GM21576 (cell line): ENCODE data around the gene NME9.

Experiments
- ATAC-seq: cut with Tn5 transposase; IDR thresholded peaks from one replicate; pipeline ENCODE4 v1.9.1; 2021; ENCODE audit warnings: mild to moderate bottlenecking, moderate library complexity; ENCODE audit not compliant: unreplicated experiment

NME9 gene

GRCh38 chr3:138363322-138363721 lies 33.7 kb upstream of the NME9 start:
- ATAC-seq, result no peak

- no peak for ATAC-seq
Measured at GRCh38 chr3:138362538-138362937, 32.9 kb upstream of the NME9 start.

GRCh38 chr3:138361561-138361971 lies 31.9 kb upstream of the NME9 start:
- ATAC-seq, result no peak

DNA sequence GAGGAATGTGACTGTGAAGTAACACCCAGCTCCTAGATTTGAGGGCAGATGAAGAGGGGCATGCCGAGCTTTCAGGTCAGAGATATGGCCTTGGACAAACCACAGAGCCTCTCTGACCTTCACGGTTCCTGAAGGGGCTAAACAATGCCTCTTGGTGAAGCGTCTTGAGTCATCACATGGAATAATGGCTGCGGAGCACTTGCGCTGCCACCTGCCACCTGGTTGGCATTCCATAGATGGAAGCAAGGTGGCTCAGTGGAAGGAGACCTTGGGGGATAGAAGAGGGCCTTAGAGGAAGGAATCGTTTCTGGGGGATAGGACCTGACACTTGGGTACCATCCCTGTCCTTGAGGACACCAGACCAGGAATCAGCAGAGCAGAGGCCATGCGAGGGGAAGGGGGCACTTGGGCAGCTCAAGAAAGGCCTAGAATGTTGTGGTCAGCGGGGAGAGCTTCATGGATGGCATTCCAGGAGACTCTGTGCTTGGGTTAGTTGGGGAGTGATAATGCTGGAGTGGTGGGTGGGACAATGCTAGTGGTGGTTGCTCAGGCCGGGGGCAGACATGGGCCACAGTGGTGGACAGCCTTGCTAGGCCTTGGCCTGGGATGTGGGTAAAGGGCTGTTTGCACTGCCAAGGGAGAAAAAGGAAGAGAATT lies 31.3 kb upstream of the NME9 start:
- no peak for ATAC-seq

- no peak for ATAC-seq
Measured at GRCh38 chr3:138359919-138360868, 30.5 kb upstream of the NME9 start.

GRCh38 chr3:138359148-138359918 lies 29.7 kb upstream of the NME9 start:
- no peak for ATAC-seq

DNA sequence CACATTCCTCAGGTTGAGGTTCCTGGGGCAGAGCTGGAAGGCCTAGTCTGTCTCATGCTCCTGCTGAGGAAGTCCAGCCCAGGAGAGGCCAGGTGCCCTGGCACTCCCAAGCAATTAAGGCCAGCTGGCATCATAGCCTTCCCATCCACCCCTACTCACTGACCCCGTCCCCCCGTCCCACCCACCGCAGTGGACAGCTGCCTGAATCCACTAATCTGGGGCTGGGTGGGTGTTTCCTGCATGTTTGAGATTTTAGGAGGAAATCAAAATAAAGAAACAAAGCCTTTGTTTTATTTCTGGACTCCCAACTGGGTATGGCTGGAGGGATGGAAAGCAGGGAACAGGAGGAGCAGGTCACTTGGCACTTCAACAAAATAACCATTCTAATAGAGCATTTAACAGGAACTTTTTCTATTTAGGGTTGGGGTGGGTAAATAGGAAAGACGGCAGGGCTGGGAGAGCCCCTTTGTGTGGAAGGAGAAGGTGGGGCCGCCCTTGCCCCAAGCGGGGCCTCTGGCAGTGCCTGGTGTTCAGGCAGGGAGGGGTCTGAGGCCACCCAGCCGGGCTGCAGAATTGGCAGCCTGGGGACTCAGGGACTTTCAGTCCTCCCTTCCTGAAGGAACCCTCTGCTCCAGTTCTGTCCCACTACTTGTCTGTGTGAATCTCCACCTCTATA lies 27.2 kb upstream of the NME9 start:
- ATAC-seq, result no peak

DNA sequence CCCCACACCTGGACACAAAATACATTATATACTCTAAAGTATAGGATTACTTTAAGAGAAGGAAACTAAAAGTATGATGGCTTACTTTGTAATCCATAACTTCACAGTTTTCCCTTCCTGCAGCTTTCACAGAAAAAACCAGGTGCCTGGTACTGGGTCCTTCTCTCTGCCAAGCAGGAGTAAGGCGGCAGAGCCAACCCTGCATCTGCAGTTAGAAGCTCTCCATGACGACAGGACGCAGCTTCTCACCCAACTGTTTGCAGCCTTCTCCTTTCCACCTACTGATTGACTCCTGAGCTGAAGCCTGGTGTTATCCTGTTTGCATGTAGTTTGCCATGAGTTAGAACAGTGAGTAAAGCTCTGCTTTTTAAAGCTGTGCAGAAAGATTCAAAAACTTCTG lies 25.4 kb upstream of the NME9 start:
- ATAC-seq, result no peak

- ATAC-seq, result no peak
Measured at GRCh38 chr3:138354376-138354775, 24.7 kb upstream of the NME9 start.

GRCh38 chr3:138351916-138352550 lies 22.4 kb upstream of the NME9 start:
- no peak for ATAC-seq

- ATAC-seq, result no peak
Measured at GRCh38 chr3:138351151-138351550, 21.5 kb upstream of the NME9 start.

GRCh38 chr3:138349926-138350665 lies 20.4 kb upstream of the NME9 start:
- ATAC-seq, result no peak

DNA sequence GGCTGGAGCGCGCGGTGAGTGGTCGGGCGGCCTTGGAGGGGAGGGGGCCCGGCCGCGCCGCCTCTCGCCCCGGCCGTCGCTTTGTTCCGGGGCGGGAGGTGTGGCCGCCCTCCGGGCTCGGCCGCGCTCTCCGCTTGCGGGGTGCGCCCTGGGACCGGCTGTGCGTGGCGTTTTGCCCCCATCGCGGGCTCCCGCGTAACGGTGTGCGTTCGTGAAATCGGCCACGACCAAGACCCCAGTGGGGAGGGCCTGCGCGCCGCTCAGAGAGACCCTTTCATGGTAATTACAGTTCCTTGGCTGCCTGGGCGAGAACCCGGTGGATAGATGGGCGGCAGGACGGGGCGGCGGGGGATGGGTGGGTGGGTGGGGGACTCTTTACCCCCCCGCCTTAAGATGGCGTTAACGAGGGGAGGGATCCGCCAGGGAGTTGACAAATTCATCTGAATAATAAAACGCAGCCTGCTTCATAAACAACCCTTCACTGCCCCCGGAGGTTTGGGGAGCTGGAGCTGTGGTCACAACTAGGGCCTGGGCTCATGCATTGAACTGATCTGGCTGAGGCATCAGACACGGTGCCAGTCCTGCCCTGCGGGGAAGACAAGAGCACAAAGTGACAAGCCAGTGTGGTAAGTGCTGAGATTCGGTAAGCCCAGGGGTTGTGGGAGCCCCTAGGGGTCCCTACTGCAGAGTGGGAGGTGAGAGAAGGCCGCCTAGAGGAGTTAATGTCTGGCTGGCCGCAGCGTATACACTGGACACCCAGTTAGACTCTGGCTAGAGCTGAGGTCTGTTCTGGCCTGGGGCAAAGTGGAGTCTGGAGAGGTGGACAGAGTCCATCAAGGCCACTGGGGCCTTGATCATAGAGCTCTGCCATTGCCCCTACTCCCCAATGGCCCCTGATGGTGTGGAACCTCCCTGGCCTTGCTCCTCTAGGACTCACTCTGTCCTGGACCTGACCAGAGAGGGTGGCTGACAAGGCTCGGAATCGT lies 19.4 kb upstream of the NME9 start:
- no peak for ATAC-seq

- ATAC-seq, result no peak
Measured at GRCh38 chr3:138347960-138348753, 18.5 kb upstream of the NME9 start, which contains the start of gene MRAS. Gene MRAS (plus strand): TSS chr3:138348579. CDS start chr3:138372884, 24,305 bp downstream.

GRCh38 chr3:138344754-138345153 lies 15.1 kb upstream of the NME9 start:
- ATAC-seq, result no peak

- no peak for ATAC-seq
Measured at GRCh38 chr3:138340511-138340910, 10.9 kb upstream of the NME9 start.

- no peak for ATAC-seq
Measured at GRCh38 chr3:138338811-138339210, 9.2 kb upstream of the NME9 start.

DNA sequence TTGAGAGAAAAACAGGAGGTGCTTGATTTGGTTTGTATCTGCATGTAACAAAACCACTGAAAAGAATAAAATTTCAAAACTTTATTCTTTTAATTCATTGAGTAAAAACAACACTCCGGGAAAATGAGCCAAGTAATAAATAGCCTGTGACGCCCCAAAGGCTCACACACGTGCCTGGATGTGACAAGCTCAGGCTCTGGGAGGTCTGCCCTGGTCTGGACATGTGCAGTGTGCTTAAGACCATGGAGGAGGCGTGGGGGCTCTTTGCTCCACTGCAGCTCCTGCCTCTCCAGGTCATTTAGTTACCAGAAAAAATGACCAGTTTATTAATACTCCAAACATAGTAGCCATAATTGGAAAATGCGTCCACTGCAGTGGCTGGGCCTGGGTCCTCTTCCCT lies 8.6 kb upstream of the NME9 start:
- ATAC-seq, result no peak
